ENCODE data around the gene NELFA.

GRCh38 chr4:1973218-1973617 is 35.6 kb downstream of the NELFA start:
- no peak for TF ChIP-seq POLR2A (IDR thresholded peaks at IDR 0.05)
- TF ChIP-seq, protein P1, sequence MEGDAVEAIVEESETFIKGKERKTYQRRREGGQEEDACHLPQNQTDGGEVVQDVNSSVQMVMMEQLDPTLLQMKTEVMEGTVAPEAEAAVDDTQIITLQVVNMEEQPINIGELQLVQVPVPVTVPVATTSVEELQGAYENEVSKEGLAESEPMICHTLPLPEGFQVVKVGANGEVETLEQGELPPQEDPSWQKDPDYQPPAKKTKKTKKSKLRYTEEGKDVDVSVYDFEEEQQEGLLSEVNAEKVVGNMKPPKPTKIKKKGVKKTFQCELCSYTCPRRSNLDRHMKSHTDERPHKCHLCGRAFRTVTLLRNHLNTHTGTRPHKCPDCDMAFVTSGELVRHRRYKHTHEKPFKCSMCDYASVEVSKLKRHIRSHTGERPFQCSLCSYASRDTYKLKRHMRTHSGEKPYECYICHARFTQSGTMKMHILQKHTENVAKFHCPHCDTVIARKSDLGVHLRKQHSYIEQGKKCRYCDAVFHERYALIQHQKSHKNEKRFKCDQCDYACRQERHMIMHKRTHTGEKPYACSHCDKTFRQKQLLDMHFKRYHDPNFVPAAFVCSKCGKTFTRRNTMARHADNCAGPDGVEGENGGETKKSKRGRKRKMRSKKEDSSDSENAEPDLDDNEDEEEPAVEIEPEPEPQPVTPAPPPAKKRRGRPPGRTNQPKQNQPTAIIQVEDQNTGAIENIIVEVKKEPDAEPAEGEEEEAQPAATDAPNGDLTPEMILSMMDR (IDR thresholded peaks at IDR 0.05): no peak
